ENCODE measurements around the gene WNK4. TPM values are rescaled to one million over a fixed set of nuclear protein-coding genes. Genes with fewer than 3 reads are reported as not detected.

WNK4 gene
- total RNA-seq, 1 experiment from 2014 or later, result 2.6 TPM

DNA sequence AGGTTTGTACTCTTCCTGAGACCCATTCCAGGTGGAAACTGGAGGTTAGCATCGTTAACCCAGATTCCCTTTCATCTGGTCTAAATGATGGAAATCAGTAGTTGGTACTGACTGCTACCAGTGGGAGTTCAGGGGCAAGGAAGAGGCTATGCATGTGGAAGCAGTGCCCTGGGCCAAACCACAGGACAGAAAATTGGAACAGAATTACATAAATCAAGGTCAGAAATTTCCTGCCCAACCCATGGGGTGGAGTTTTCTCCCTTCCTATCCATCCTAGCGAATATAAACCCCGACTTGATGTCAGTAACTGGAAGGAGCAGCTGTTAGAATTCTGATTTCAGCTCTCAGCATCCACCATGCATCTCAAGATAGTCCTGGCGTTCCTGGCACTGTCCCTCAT lies 63.9 kb downstream of the WNK4 start, which contains the start of gene AOC2:
Gene AOC2, plus strand, starts transcription at position 310 of the 400 bp plus-strand sequence. Its CDS starts 47 bp downstream, at position 357.
- H2BK12ac ChIP-seq (ENCODE audit: insufficient read length, low read depth, low read length), result no peak within 1 kb of the TSS
- H3K79me2 ChIP-seq (ENCODE audit: insufficient read depth, low read length), result no peaks in the 10 kb centered on the region
- H2BK20ac ChIP-seq (ENCODE audit: low read depth, low read length, poor library complexity, severe bottlenecking), result no peak within 1 kb of the TSS
- no peak within 1 kb of the TSS for H4K5ac ChIP-seq (ENCODE audit: insufficient read length, low read depth, low read length)
- H4K20me1 ChIP-seq (ENCODE audit: control insufficient read depth, insufficient read depth, insufficient read length), result no peaks in the 10 kb centered on the region
- H3K27me3 ChIP-seq (ENCODE audit: insufficient read depth, low read length), result no peaks in the 10 kb centered on the region
- Mint-ChIP-seq H3K4me1 (0 out of 4 replicates have a peak, but pooled peaks cover 0 to 2% of the 10 kb centered on the region in 2 experiments), H3K27me3 (ENCODE audit: low read depth) (no peaks in the 10 kb centered on the region), H3K9me3 (no peaks in the 10 kb centered on the region), H3K27ac (no peak within 1 kb of the TSS; a peak in 2 of 7 replicates), H3K36me3 (ENCODE audit: insufficient read depth in 1 of 3, low read depth in 3 of 3) (peaks cover 38 to 64% (median 55%) of the 10 kb centered on the region in 3 experiments; a peak in 6 of 7 replicates), H3K4me3 (no peak within 1 kb of the TSS; a peak in 1 of 5 replicates)
- H2AFZ ChIP-seq (ENCODE audit: low read length), result no peak within 1 kb of the TSS
- H3K4me2 ChIP-seq (ENCODE audit: insufficient read depth, insufficient read length, low read length), result no peak within 1 kb of the TSS
- no peak within 1 kb of the TSS for H3T11ph ChIP-seq (ENCODE audit: low read length)
- no peak within 1 kb of the TSS for H3K27ac ChIP-seq (ENCODE audit: insufficient read length, low read depth, low read length)
- no peak within 1 kb of the TSS for H3K9ac ChIP-seq (ENCODE audit: extremely low read depth, insufficient read length, low read length)
- no peaks in the 10 kb centered on the region for H3K23me2 ChIP-seq (ENCODE audit: insufficient read length, low read depth, low read length, poor library complexity, severe bottlenecking)
- no peak within 1 kb of the TSS for H4K91ac ChIP-seq (ENCODE audit: insufficient read length, low read depth, low read length)
- no peak within 1 kb of the TSS for H3K18ac ChIP-seq (ENCODE audit: insufficient read length, low read depth, low read length)
- no peak within 1 kb of the TSS for H2BK5ac ChIP-seq (ENCODE audit: insufficient read length, low read length)
- no peak within 1 kb of the TSS for H2BK15ac ChIP-seq (ENCODE audit: low read depth, low read length)
- WGBS (ENCODE audit: extremely low coverage, insufficient read length, low lambda C conversion rate), result no CpG with 5 or more reads among the region's 4 CpGs
- H3K4ac ChIP-seq (ENCODE audit: low read depth, low read length), result no peak within 1 kb of the TSS
- H3K9me3 ChIP-seq (ENCODE audit: control insufficient read depth, low read depth, low read length), result no peaks in the 10 kb centered on the region
- no peak within 1 kb of the TSS for H3K14ac ChIP-seq (ENCODE audit: insufficient read depth, low read length)
- no peaks in the 10 kb centered on the region for H3K4me1 ChIP-seq (ENCODE audit: insufficient read depth, low read length)
- no peak within 1 kb of the TSS for H2BK120ac ChIP-seq (ENCODE audit: low read depth, low read length, poor library complexity, severe bottlenecking)
- TF ChIP-seq, protein P1, sequence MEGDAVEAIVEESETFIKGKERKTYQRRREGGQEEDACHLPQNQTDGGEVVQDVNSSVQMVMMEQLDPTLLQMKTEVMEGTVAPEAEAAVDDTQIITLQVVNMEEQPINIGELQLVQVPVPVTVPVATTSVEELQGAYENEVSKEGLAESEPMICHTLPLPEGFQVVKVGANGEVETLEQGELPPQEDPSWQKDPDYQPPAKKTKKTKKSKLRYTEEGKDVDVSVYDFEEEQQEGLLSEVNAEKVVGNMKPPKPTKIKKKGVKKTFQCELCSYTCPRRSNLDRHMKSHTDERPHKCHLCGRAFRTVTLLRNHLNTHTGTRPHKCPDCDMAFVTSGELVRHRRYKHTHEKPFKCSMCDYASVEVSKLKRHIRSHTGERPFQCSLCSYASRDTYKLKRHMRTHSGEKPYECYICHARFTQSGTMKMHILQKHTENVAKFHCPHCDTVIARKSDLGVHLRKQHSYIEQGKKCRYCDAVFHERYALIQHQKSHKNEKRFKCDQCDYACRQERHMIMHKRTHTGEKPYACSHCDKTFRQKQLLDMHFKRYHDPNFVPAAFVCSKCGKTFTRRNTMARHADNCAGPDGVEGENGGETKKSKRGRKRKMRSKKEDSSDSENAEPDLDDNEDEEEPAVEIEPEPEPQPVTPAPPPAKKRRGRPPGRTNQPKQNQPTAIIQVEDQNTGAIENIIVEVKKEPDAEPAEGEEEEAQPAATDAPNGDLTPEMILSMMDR (conservative IDR thresholded peaks at IDR 0.05), result no peak
- H4K8ac ChIP-seq (replicated peaks; ENCODE audit: insufficient read length, low read depth, low read length), result no peak within 1 kb of the TSS
- no peak for DNase-seq
- no peak within 1 kb of the TSS for H3K56ac ChIP-seq (ENCODE audit: insufficient read length, low read depth, low read length)
- no peaks in the 10 kb centered on the region for H3K79me1 ChIP-seq (ENCODE audit: insufficient read depth, low read depth, low read length, poor library complexity, severe bottlenecking)
- no peak within 1 kb of the TSS for H3K23ac ChIP-seq (ENCODE audit: insufficient read length, low read depth, low read length)
- H2AK5ac ChIP-seq (ENCODE audit: insufficient read length, low read length), result no peak within 1 kb of the TSS

Measured in H9 (cell line).